Natural killer cell (primary cell): ENCODE results near the gene ACLY. TPM values are rescaled to one million over a fixed set of nuclear protein-coding genes. Genes with fewer than 3 reads are reported as not detected.
"Not testable (repeated sequence)": the region's sequence is repeated elsewhere in the genome, so short reads cannot be mapped to it uniquely, and the experiment has no call there.

Experiments used
- ATAC-seq, 3 donors: fragments of 150-1000 bp in 2 of 3; fragments of 200-7000 bp in 1 of 3; cut with Tn5 transposase; 1 replicate in 1 of 3; 2 replicates in 2 of 3; pipeline ENCODE4 v1.10.0; 2021; ENCODE audit warnings: mild to moderate bottlenecking in 2 of 3, moderate library complexity in 2 of 3
- DNase-seq, 2 donors: peaks; one replicate each; pipeline versions ENCODE4 v3.0.0 to v3.0.0-alpha.2; 2013 to 2021; ENCODE audit warnings: mixed read lengths in 1 of 2
- H3K27ac ChIP-seq: one replicate; pipeline ENCODE4 v1.5.1; 2013; ENCODE audit warnings: mild to moderate bottlenecking, low read length
- H3K27me3 ChIP-seq: one replicate; pipeline ENCODE4 v1.6.1; 2013; ENCODE audit warnings: low read length; ENCODE audit not compliant: control insufficient read depth, insufficient read depth
- H3K36me3 ChIP-seq: one replicate; pipeline ENCODE4 v1.6.1; 2013; ENCODE audit warnings: low read length; ENCODE audit not compliant: control insufficient read depth, insufficient read depth
- H3K4me1 ChIP-seq: one replicate; pipeline ENCODE4 v1.6.1; 2013; ENCODE audit warnings: low read length; ENCODE audit not compliant: control insufficient read depth, insufficient read depth
- H3K4me3 ChIP-seq: one replicate; pipeline ENCODE4 v1.5.1; 2013; ENCODE audit warnings: low read length
- H3K9me3 ChIP-seq: one replicate; pipeline ENCODE4 v1.6.1; 2013; ENCODE audit warnings: low read length; ENCODE audit not compliant: control insufficient read depth, insufficient read depth
- H3K27ac Mint-ChIP-seq, 2 donors: one replicate each; pipeline ENCODE4 v1.8.0; 2022; ENCODE audit warnings: mild to moderate bottlenecking in 2 of 2, mixed read lengths in 2 of 2, moderate library complexity in 1 of 2
- H3K27me3 Mint-ChIP-seq, 2 donors: one replicate each; pipeline ENCODE4 v1.8.0; 2022; ENCODE audit warnings: low read depth in 2 of 2, mixed read lengths in 2 of 2
- H3K36me3 Mint-ChIP-seq: one replicate; pipeline ENCODE4 v1.8.0; 2022; ENCODE audit warnings: mixed read lengths
- H3K4me1 Mint-ChIP-seq, 2 donors: one replicate each; pipeline ENCODE4 v1.8.0; 2022; ENCODE audit warnings: mixed read lengths in 2 of 2
- H3K4me3 Mint-ChIP-seq: one replicate; pipeline ENCODE4 v1.8.0; 2022; ENCODE audit warnings: mild to moderate bottlenecking, moderate library complexity, mixed read lengths
- H3K9me3 Mint-ChIP-seq, 2 donors: one replicate each; pipeline ENCODE4 v1.8.0; 2022; ENCODE audit warnings: mixed read lengths in 2 of 2
- WGBS: methylation state at CpG from one replicate; pipeline ENCODE4 v1.1.7; 2013; ENCODE audit warnings: missing lambda C conversion rate; ENCODE audit not compliant: insufficient coverage; 5-methylcytosine and 5-hydroxymethylcytosine counted together
- intact Hi-C: fragments of 100-400 bp; cut with micrococcal nuclease; formaldehyde crosslinking; loops from one replicate; pipeline ENCODE4 v1.14.2; 2022
- total RNA-seq, 4 donors: library from RNA; stranded (reverse); fragments of 120-200 nt in 1 of 4; gene quantifications; one replicate each; pipeline versions ENCODE4 v1.2.3 to v1.2.4, GENCODE V29; 2013 to 2022
- TF ChIP-seq, protein P1 (sequence below): fragments of 200-600 bp; IDR thresholded peaks from one replicate; pipeline ENCODE4 v1.8.0; 2022; ENCODE audit warnings: antibody characterized with exemption

Gene ACLY
- total RNA-seq, 3 donors from 2014 or later (not counting 1 experiment from before 2014, with no cell fraction given): 86.5 to 106 (median 106) TPM

DNA sequence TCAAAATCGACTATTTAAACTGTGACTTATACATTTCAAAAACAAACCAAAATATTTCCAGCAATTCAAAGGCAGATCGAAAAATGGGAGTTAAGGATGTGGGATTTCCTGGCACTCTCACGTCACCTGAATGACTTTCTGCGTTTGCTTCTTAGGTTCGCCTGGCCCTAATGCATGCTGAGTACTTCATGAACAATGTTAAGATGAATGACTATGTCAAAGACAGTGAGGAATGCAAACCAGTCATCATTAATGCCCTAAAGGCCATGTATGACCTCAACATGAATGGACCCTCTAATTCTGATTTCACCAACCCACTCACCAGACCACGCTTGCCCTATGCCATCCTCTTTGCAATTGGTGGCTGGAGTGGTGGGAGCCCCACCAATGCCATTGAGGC is 73.8 kb downstream of the ACLY start:
- Mint-ChIP-seq H3K4me1 (peaks cover 6 to 15% of the 10 kb centered on the region in 2 donors), H3K9me3 (no peaks in the 10 kb centered on the region), H3K27ac (no peak overlapping the region), H3K27me3 (no peaks in the 10 kb centered on the region), H3K4me3 (no peak overlapping the region), H3K36me3 (no peaks in the 10 kb centered on the region)
- Histone ChIP-seq H3K9me3 (no peaks in the 10 kb centered on the region), H3K27ac (no peak overlapping the region), H3K4me3 (no peak overlapping the region), H3K36me3 (peaks cover 4% of the 10 kb centered on the region), H3K4me1 (no peaks in the 10 kb centered on the region), H3K27me3 (no peaks in the 10 kb centered on the region)
- DNase-seq (no peak), ATAC-seq (no peak)
- TF ChIP-seq, protein P1, sequence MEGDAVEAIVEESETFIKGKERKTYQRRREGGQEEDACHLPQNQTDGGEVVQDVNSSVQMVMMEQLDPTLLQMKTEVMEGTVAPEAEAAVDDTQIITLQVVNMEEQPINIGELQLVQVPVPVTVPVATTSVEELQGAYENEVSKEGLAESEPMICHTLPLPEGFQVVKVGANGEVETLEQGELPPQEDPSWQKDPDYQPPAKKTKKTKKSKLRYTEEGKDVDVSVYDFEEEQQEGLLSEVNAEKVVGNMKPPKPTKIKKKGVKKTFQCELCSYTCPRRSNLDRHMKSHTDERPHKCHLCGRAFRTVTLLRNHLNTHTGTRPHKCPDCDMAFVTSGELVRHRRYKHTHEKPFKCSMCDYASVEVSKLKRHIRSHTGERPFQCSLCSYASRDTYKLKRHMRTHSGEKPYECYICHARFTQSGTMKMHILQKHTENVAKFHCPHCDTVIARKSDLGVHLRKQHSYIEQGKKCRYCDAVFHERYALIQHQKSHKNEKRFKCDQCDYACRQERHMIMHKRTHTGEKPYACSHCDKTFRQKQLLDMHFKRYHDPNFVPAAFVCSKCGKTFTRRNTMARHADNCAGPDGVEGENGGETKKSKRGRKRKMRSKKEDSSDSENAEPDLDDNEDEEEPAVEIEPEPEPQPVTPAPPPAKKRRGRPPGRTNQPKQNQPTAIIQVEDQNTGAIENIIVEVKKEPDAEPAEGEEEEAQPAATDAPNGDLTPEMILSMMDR: no peak
- WGBS: 97% methylated on average over 5 of the region's 6 CpGs
- intact Hi-C loops: no loop called here

DNA sequence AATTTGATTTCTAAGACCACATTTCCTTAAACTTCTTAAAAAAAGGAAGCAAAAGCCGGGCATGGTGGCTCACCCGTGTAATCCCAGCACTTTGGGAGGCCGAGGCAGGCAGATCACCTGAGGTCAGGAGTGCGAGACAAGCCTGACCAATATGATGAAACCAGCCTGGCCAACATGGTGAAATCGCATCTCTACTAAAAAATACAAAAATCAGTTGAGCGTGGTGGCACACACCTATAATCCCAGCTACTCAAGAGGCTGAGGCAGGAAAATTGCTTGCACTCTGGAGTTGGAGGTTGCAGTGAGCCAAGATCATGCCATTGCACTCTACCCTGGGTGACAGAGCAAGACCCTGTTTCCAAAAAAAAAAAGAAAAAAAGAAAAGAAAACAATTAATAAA is 78.0 kb downstream of the ACLY start:
- H3K4me1 Mint-ChIP-seq, DNase-seq, H3K9me3 ChIP-seq, H3K4me3 ChIP-seq, H3K36me3 Mint-ChIP-seq, H3K4me1 ChIP-seq, H3K27me3 Mint-ChIP-seq, H3K27ac ChIP-seq, ATAC-seq, H3K36me3 ChIP-seq, H3K27me3 ChIP-seq, intact Hi-C loops, H3K4me3 Mint-ChIP-seq, H3K27ac Mint-ChIP-seq, H3K9me3 Mint-ChIP-seq: not testable (repeated sequence)
- whole genome bisulfite sequencing: 83% methylated on average over 6 of the region's 6 CpGs

DNA sequence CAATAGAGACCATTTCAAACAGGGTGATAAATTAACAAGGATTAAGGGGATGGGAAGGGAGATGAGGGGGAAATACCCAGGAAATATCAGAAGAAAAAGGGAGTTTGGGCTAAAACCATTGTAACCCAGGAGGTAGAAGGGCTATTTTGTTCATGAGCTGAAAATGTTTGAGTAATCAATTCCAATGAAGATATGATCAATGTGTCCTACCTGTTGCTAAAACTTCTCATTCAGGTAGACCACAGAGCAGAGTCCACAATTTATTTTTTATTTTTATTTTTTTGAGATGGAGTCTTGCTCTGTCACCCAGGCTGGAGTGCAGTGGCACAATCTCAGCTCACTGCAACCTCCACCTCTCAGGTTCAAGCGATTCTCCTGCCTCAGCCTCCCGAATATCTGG is 79.3 kb downstream of the ACLY start:
- H3K4me3 Mint-ChIP-seq, H3K36me3 ChIP-seq, H3K27me3 ChIP-seq, intact Hi-C loops, H3K27me3 Mint-ChIP-seq, H3K9me3 ChIP-seq, H3K9me3 Mint-ChIP-seq, H3K27ac ChIP-seq, ATAC-seq, H3K4me1 Mint-ChIP-seq, DNase-seq, H3K4me3 ChIP-seq, H3K27ac Mint-ChIP-seq, H3K36me3 Mint-ChIP-seq: not testable (repeated sequence)
- H3K4me1 ChIP-seq: peaks cover 14% of the 10 kb centered on the region
- WGBS: 100% methylated on average over 2 of the region's 2 CpGs

DNA sequence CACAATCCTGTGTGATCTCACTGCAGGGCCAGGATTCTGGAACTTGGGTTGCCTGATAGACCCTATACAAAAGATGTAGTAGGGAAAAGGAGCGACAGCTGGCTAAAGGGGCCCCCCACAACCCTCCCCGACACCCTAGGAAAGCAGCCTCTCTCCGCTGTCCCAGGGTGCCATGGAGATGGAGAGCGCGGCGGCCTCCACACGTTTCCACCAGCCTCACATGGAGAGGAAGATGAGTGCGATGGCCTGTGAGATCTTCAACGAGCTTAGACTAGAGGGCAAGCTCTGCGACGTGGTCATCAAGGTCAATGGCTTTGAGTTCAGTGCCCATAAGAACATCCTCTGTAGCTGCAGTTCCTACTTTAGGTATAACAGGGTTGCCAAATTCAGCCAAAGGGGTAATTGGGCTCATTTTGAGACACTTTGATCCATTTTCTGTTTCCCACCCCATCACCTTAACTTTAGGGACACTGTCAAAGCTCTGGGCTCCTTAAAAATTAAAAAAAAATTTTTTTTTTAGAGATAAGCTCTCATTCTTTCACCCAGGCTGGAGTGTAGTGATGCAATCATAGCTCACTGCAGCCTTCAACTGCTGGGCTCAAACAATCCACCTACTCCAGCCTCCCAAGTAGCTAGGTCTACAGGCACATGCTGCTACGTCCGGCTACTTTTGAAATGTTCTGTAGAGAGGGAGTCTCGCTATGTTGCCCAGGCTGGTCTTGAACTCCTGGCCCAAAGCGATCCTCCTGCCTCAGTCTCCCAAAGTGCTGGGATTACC is 80.8 kb downstream of the ACLY start, which contains the start of gene KLHL10:
Gene KLHL10 (plus strand): TSS at position 65 of the 778 bp plus-strand sequence. CDS start 108 bp downstream, at position 173.
- no peaks in the 10 kb centered on the region for H3K27me3 ChIP-seq
- ATAC-seq (no peak), DNase-seq (no peak)
- intact Hi-C loops: no loop called here
- no peaks in the 10 kb centered on the region for H3K36me3 Mint-ChIP-seq
- no peaks in the 10 kb centered on the region for H3K9me3 ChIP-seq
- TF ChIP-seq, protein P1: no peak
- H3K4me3 ChIP-seq: peak within 1 kb of the TSS; percentile 70
- peaks cover 0 to 6% of the 10 kb centered on the region in 2 donors for H3K27me3 Mint-ChIP-seq
- H3K4me1 Mint-ChIP-seq: peaks cover 6% of the 10 kb centered on the region in 2 donors
- WGBS: 95% methylated on average over 15 of the region's 15 CpGs
- H3K27ac Mint-ChIP-seq: no peak within 1 kb of the TSS
- H3K36me3 ChIP-seq: no peaks in the 10 kb centered on the region
- peaks cover 14% of the 10 kb centered on the region for H3K4me1 ChIP-seq
- H3K4me3 Mint-ChIP-seq: peak within 1 kb of the TSS; percentile 81
- H3K27ac ChIP-seq: no peak within 1 kb of the TSS
- H3K9me3 Mint-ChIP-seq: no peaks in the 10 kb centered on the region
